HPDE6-E6E7 (cell line): Measurements from ENCODE around the gene INSL3.
"Not testable (repeated sequence)": the region's sequence is repeated elsewhere in the genome, so short reads cannot be mapped to it uniquely, and the experiment has no call there.

Source experiments
- DNase-seq: peaks from one replicate; pipeline ENCODE4 v3.0.0; 2011; ENCODE audit warnings: missing footprints; ENCODE audit errors: extremely low spot score

The INSL3 gene

GRCh38 chr19:17817668-17818363, 3.5 kb downstream of the INSL3 start:
- no peak for DNase-seq

GRCh38 chr19:17812099-17812498, 9.2 kb downstream of the INSL3 start:
- no peak for DNase-seq

GRCh38 chr19:17811681-17812080, 9.6 kb downstream of the INSL3 start:
- no peak for DNase-seq

GRCh38 chr19:17811103-17811502, 10.2 kb downstream of the INSL3 start:
- DNase-seq: no peak

GRCh38 chr19:17807731-17808316, 13.5 kb downstream of the INSL3 start:
- DNase-seq: no peak

GRCh38 chr19:17806945-17807344, 14.4 kb downstream of the INSL3 start:
- no peak for DNase-seq

GRCh38 chr19:17805427-17805826, 15.9 kb downstream of the INSL3 start:
- DNase-seq: no peak

GRCh38 chr19:17803264-17803896, 17.9 kb downstream of the INSL3 start:
- no peak for DNase-seq

- no peak for DNase-seq
Measured at GRCh38 chr19:17802137-17802858, 19.0 kb downstream of the INSL3 start.

- not testable (repeated sequence) for DNase-seq
Measured at GRCh38 chr19:17798599-17798998, 22.7 kb downstream of the INSL3 start.

GRCh38 chr19:17797424-17798201, 23.7 kb downstream of the INSL3 start:
- peak; percentile 97 for DNase-seq

GRCh38 chr19:17796838-17797423, 24.4 kb downstream of the INSL3 start:
- no peak for DNase-seq

GRCh38 chr19:17796013-17796837, 25.1 kb downstream of the INSL3 start:
- DNase-seq: no peak

- no peak for DNase-seq
Measured at GRCh38 chr19:17795495-17795856, 25.8 kb downstream of the INSL3 start.

GRCh38 chr19:17794731-17795494, 26.4 kb downstream of the INSL3 start, which contains the start of gene B3GNT3:
Gene B3GNT3, plus strand, starts transcription at chr19:17795138. Its CDS starts 12,670 bp downstream, at chr19:17807808.
- no peak for DNase-seq

- no peak for DNase-seq
Measured at GRCh38 chr19:17794412-17794730, 26.9 kb downstream of the INSL3 start.

GRCh38 chr19:17790059-17790780, 31.1 kb downstream of the INSL3 start:
- no peak for DNase-seq

- no peak for DNase-seq
Measured at GRCh38 chr19:17788632-17789031, 32.7 kb downstream of the INSL3 start.

- DNase-seq: no peak
Measured at GRCh38 chr19:17787274-17787913, 33.9 kb downstream of the INSL3 start.
